H1 (cell line): Measurements from ENCODE around the gene NCEH1. TPM values are rescaled to one million over a fixed set of nuclear protein-coding genes. Genes with fewer than 3 reads are reported as not detected.

Experiments
- CTCF ChIA-PET: fragments of 300-600 bp; sonication (Branson Sonifier 250); formaldehyde crosslinking; loops from one replicate; lab custom pipeline; 2021; ENCODE audit not compliant: partially characterized antibody; lab: Charles Lee
- POLR2A ChIA-PET: fragments of 300-600 bp; sonication (Branson Sonifier 250); formaldehyde crosslinking; loops from one replicate; lab custom pipeline; 2021; ENCODE audit warnings: inconsistent platforms; ENCODE audit not compliant: partially characterized antibody; lab: Charles Lee
- DNase-seq, 2 experiments: peaks; one replicate each; pipeline versions ENCODE4 v3.0.0 to v3.0.0-alpha.2; 2010 to 2022; ENCODE audit warnings: low spot score in 2 of 2, low read depth in 1 of 2, mixed read lengths in 1 of 2
- FAIRE-seq: peaks from 2 replicates; lab custom pipeline; 2011; peaks lifted over from hg19 to GRCh38; lab: Jason Lieb, UNC
- H2AFZ ChIP-seq: 2 replicates; pipeline ENCODE4 v1.8.1; 2012; ENCODE audit warnings: low read length, inconsistent platforms
- H2AK5ac ChIP-seq: 2 replicates; pipeline ENCODE4 v1.6.1; 2013; ENCODE audit warnings: low read depth, low read length
- H2BK120ac ChIP-seq: replicated peaks from 2 replicates; pipeline ENCODE3; 2013; ENCODE audit warnings: low read depth, low read length, inconsistent platforms
- H2BK12ac ChIP-seq: 2 replicates; pipeline ENCODE4 v1.6.1; 2013; ENCODE audit warnings: low read depth, low read length
- H2BK15ac ChIP-seq: 2 replicates; pipeline ENCODE4 v1.6.1; 2013; ENCODE audit warnings: low read length
- H2BK20ac ChIP-seq: 2 replicates; pipeline ENCODE4 v1.6.1; 2013; ENCODE audit warnings: low read length
- H2BK5ac ChIP-seq: 2 replicates; pipeline ENCODE4 v1.6.1; 2013; ENCODE audit warnings: low read depth, low read length
- H3K14ac ChIP-seq: 2 replicates; pipeline ENCODE4 v1.6.1; 2013; ENCODE audit warnings: inconsistent platforms; ENCODE audit not compliant: insufficient read length
- H3K18ac ChIP-seq: 2 replicates; pipeline ENCODE4 v1.6.1; 2013; ENCODE audit warnings: low read length; ENCODE audit errors: extremely low read depth
- H3K23ac ChIP-seq: 2 replicates; pipeline ENCODE4 v1.6.1; 2013; ENCODE audit warnings: inconsistent platforms; ENCODE audit not compliant: insufficient read length
- H3K23me2 ChIP-seq: 2 replicates; pipeline ENCODE4 v1.6.1; 2013; ENCODE audit warnings: low read depth, low read length
- H3K27ac ChIP-seq: 2 replicates; pipeline ENCODE4 v1.6.1; 2011; ENCODE audit warnings: low read depth, low read length, inconsistent platforms
- H3K27me3 ChIP-seq, 4 experiments: replicated peaks in 1 of 4; 1 replicate in 1 of 4; 2 replicates in 3 of 4; pipeline versions ENCODE4 v1.6.1 to v1.8.1; 2011 to 2013; ENCODE audit warnings: low read length in 3 of 4, mild to moderate bottlenecking in 3 of 4, inconsistent platforms in 2 of 4, mixed read lengths in 2 of 4, moderate library complexity in 1 of 4; ENCODE audit not compliant: control insufficient read depth in 3 of 4, insufficient read depth in 3 of 4; ENCODE audit errors: extremely low read depth in 1 of 4
- H3K36me3 ChIP-seq, 4 experiments: 2 replicates each; pipeline versions ENCODE4 v1.6.1 to v1.8.1; 2011 to 2013; ENCODE audit warnings: mild to moderate bottlenecking in 4 of 4, low read length in 3 of 4, moderate library complexity in 2 of 4, control low read depth in 1 of 4, inconsistent platforms in 1 of 4; ENCODE audit not compliant: insufficient read depth in 4 of 4, control insufficient read depth in 2 of 4
- H3K4ac ChIP-seq: replicated peaks from 2 replicates; pipeline ENCODE3; 2013; ENCODE audit warnings: low read length, low read depth, mixed read lengths, inconsistent platforms; ENCODE audit not compliant: insufficient read length
- H3K4me1 ChIP-seq, 4 experiments: replicated peaks in 1 of 4; 1 replicate in 1 of 4; 2 replicates in 3 of 4; pipeline versions ENCODE4 v1.6.1 to v1.8.1; 2011 to 2013; ENCODE audit warnings: low read length in 3 of 4, inconsistent platforms in 2 of 4, mixed read lengths in 1 of 4; ENCODE audit not compliant: insufficient read depth in 4 of 4, control insufficient read depth in 3 of 4
- H3K4me2 ChIP-seq, 2 experiments: 2 replicates each; pipeline versions ENCODE4 v1.6.1 to v1.8.1; 2011 to 2013; ENCODE audit warnings: low read depth in 2 of 2, low read length in 2 of 2, control low read depth in 1 of 2, inconsistent platforms in 1 of 2, mild to moderate bottlenecking in 1 of 2; ENCODE audit not compliant: insufficient read depth in 1 of 2
- H3K4me3 ChIP-seq, 4 experiments: fragments of 200-600, 300-600 bp in 1 of 4; sonication (generic), shearing (Covaris generic), sonication (Bioruptor Twin) in 1 of 4; 2 replicates each; pipeline versions ENCODE4 v1.5.1 to v1.8.1; 2011 to 2016; ENCODE audit warnings: low read length in 4 of 4, low read depth in 3 of 4, control low read depth in 2 of 4, inconsistent platforms in 2 of 4, mild to moderate bottlenecking in 2 of 4, mixed read lengths in 1 of 4, moderate library complexity in 1 of 4; ENCODE audit not compliant: insufficient read depth in 2 of 4; ENCODE audit errors: extremely low read depth in 1 of 4
- H3K56ac ChIP-seq: replicated peaks from 2 replicates; pipeline ENCODE3; 2013; ENCODE audit warnings: low read depth, mild to moderate bottlenecking, mixed read lengths, low read length, inconsistent platforms; ENCODE audit not compliant: insufficient read length
- H3K79me1 ChIP-seq: 2 replicates; pipeline ENCODE4 v1.6.1; 2013; ENCODE audit warnings: low read depth, low read length, control low read depth
- H3K79me2 ChIP-seq, 2 experiments: 2 replicates each; pipeline versions ENCODE4 v1.6.1 to v1.8.1; 2012 to 2013; ENCODE audit warnings: low read length in 2 of 2, mild to moderate bottlenecking in 2 of 2, inconsistent platforms in 1 of 2; ENCODE audit not compliant: insufficient read depth in 2 of 2, control insufficient read depth in 1 of 2
- H3K9ac ChIP-seq, 4 experiments: replicated peaks in 1 of 4; 1 replicate in 1 of 4; 2 replicates in 3 of 4; pipeline versions ENCODE4 v1.6.1 to v1.8.1; 2011 to 2013; ENCODE audit warnings: low read depth in 3 of 4, low read length in 3 of 4, control low read depth in 2 of 4, mild to moderate bottlenecking in 2 of 4, moderate library complexity in 2 of 4, inconsistent platforms in 1 of 4; ENCODE audit errors: extremely low read depth in 1 of 4
- H3K9me3 ChIP-seq, 2 experiments: 2 replicates each; pipeline versions ENCODE4 v1.6.1 to v1.8.1; 2012 to 2013; ENCODE audit warnings: mild to moderate bottlenecking in 2 of 2, moderate library complexity in 2 of 2, control low read depth in 1 of 2, inconsistent platforms in 1 of 2, low read depth in 1 of 2, low read length in 1 of 2, mixed read lengths in 1 of 2; ENCODE audit not compliant: insufficient read depth in 2 of 2
- H4K20me1 ChIP-seq, 2 experiments: replicated peaks in 1 of 2; 2 replicates each; pipeline versions ENCODE3 to v1.8.1; 2011 to 2013; ENCODE audit warnings: inconsistent platforms in 2 of 2, low read length in 2 of 2, mild to moderate bottlenecking in 1 of 2; ENCODE audit not compliant: insufficient read depth in 2 of 2, control insufficient read depth in 1 of 2
- H4K5ac ChIP-seq: 2 replicates; pipeline ENCODE4 v1.6.1; 2013; ENCODE audit warnings: low read length, low read depth, mixed read lengths, inconsistent platforms; ENCODE audit not compliant: insufficient read length
- H4K8ac ChIP-seq: 2 replicates; pipeline ENCODE4 v1.8.0; 2013; ENCODE audit warnings: mild to moderate bottlenecking, moderate library complexity, low read length, inconsistent platforms; ENCODE audit not compliant: insufficient read depth; ENCODE audit errors: extremely low read depth
- H4K91ac ChIP-seq: replicated peaks from 2 replicates; pipeline ENCODE3; 2013; ENCODE audit warnings: low read length, mixed read lengths, inconsistent platforms; ENCODE audit not compliant: insufficient read length
- ASH2L ChIP-seq: fragments of 200-600, 300-600 bp; sonication (generic); IDR thresholded peaks from one replicate; pipeline ENCODE4 v1.7.1; 2017; ENCODE audit warnings: low read length
- ATF2 ChIP-seq: IDR thresholded peaks from 2 replicates; pipeline ENCODE4 v1.6.1; 2012; ENCODE audit warnings: low read length, inconsistent platforms
- BRCA1 ChIP-seq: IDR thresholded peaks from 2 replicates; pipeline ENCODE4 v1.6.1; 2012; ENCODE audit warnings: low read depth, low read length, improper control_type of control experiment
- CREB1 ChIP-seq: IDR thresholded peaks from 2 replicates; pipeline ENCODE4 v1.6.1; 2012; ENCODE audit warnings: inconsistent platforms
- GABPA ChIP-seq: IDR thresholded peaks from 2 replicates; pipeline ENCODE4 v1.6.1; 2011; ENCODE audit warnings: mild to moderate bottlenecking, low read length, moderate library complexity, borderline replicate concordance; ENCODE audit not compliant: insufficient read depth
- KDM5A ChIP-seq: fragments of 200-600 bp; IDR thresholded peaks from 2 replicates; pipeline ENCODE4 v1.7.1; 2012; ENCODE audit warnings: mild to moderate bottlenecking, low read length, inconsistent platforms, mixed read lengths
- MAX ChIP-seq: IDR thresholded peaks from 2 replicates; pipeline ENCODE4 v1.6.1; 2012; ENCODE audit warnings: inconsistent platforms
- RAD21 ChIP-seq, 2 experiments: IDR thresholded peaks in 1 of 2; conservative IDR thresholded peaks in 1 of 2; 2 replicates each; pipeline ENCODE4 v1.6.1; 2011; ENCODE audit warnings: low read depth in 2 of 2, low read length in 2 of 2, improper control_type of control experiment in 1 of 2, inconsistent platforms in 1 of 2, mild to moderate bottlenecking in 1 of 2, moderate library complexity in 1 of 2
- RXRA ChIP-seq: IDR thresholded peaks from 2 replicates; pipeline ENCODE4 v1.6.1; 2011; ENCODE audit warnings: low read depth, mild to moderate bottlenecking, low read length, moderate library complexity; ENCODE audit not compliant: insufficient read depth
- SAP30 ChIP-seq: fragments of 300-600 bp; sonication (generic); IDR thresholded peaks from 2 replicates; pipeline ENCODE4 v1.7.1; 2012; ENCODE audit warnings: low read length, moderate library complexity, mild to moderate bottlenecking, inconsistent platforms; ENCODE audit not compliant: insufficient read depth, insufficient replicate concordance
- ZNF274 ChIP-seq: IDR thresholded peaks from 2 replicates; pipeline ENCODE4 v1.7.0; 2012; ENCODE audit warnings: low read length, borderline replicate concordance; ENCODE audit errors: extremely low read depth
- WGBS, 2 experiments: shearing (Covaris generic) in 1 of 2; methylation state at CpG; one replicate each; pipeline versions ENCODE4 v1.1.6 to v1.1.7; 2013 to 2015; ENCODE audit warnings: low lambda C conversion rate in 2 of 2, mixed read lengths in 2 of 2, inconsistent platforms in 1 of 2, low coverage in 1 of 2, missing lambda C conversion rate in 1 of 2; ENCODE audit not compliant: insufficient replicate concordance in 2 of 2, insufficient coverage in 1 of 2, insufficient read length in 1 of 2; ENCODE audit errors: extremely low coverage in 1 of 2, missing lambda C conversion rate in 1 of 2; 5-methylcytosine and 5-hydroxymethylcytosine counted together
- polyA plus RNA-seq, 7 experiments: library from polyadenylated mRNA; depleted of rRNA in 3 of 7; stranded (reverse) in 5 of 7; unstranded in 2 of 7; fragments of >200 nt in 5 of 7; fragments of 200-250 nt in 2 of 7; gene quantifications; 1 replicate in 5 of 7; 2 replicates in 1 of 7; 4 replicates in 1 of 7; pipeline versions ENCODE4 v1.2.1 to v1.2.3, GENCODE V29; 2011 to 2013; ENCODE audit warnings: missing spikeins in 2 of 7, mixed read lengths in 2 of 7
- total RNA-seq: library from RNA; stranded (reverse); fragmentation: NEBNext Ultra II Directional; extraction: Animal tissue kit (Norgen Biotek cat#: 25700); gene quantifications from 2 replicates; pipeline ENCODE4 v1.2.1, GENCODE V29; 2021

Gene NCEH1
- total and polyA plus RNA-seq, 2 of the 8 experiments (the other 6 are each of a cell fraction or from before 2014, with no cell fraction given): 2.2 to 6.4 TPM

GRCh38 chr3:172694573-172695246, 16.2 kb downstream of the NCEH1 start:
- POLR2A ChIA-PET: no interaction called here
- no peak for FAIRE-seq
- TF ChIP-seq GABPA (no peak), ATF2 (no peak), CREB1 (no peak), MAX (no peak), RAD21 (IDR thresholded peaks at IDR 0.05 in 1 of 2, conservative IDR thresholded peaks at IDR 0.05 in 1 of 2; ENCODE audit: low read depth in 2 of 2, low read length in 2 of 2) (no peak), ASH2L (no peak), ZNF274 (no peak), RXRA (no peak), KDM5A (no peak), SAP30 (no peak), BRCA1 (no peak)

More at GRCh38 chr3:172694573-172695246, 16.2 kb downstream of the NCEH1 start:
- Histone ChIP-seq H3K23ac (no peak overlapping the region), H3K14ac (no peak overlapping the region), H2BK12ac (no peak overlapping the region), H2BK120ac (no peak overlapping the region), H2AK5ac (no peak overlapping the region), H3K27ac (no peak overlapping the region), H3K4me2 (no peak overlapping the region), H3K27me3 (no peaks in the 10 kb centered on the region), H2BK5ac (no peak overlapping the region), H3K36me3 (no peaks in the 10 kb centered on the region), H3K4me1 (peaks cover 0 to 6% (median under 1%) of the 10 kb centered on the region in 4 experiments; a peak in 2 of 7 replicates), H4K8ac (no peak overlapping the region), H3K9ac (no peak overlapping the region), H3K79me2 (no peaks in the 10 kb centered on the region), H3K79me1 (peaks cover 3% of the 10 kb centered on the region; the same call in 1 of the 2 replicates), H2BK20ac (no peak overlapping the region), H4K20me1 (no peaks in the 10 kb centered on the region), H4K5ac (no peak overlapping the region), H3K4ac (no peak overlapping the region), H3K23me2 (no peaks in the 10 kb centered on the region), H2BK15ac (no peak overlapping the region), H3K18ac (no peak overlapping the region), H4K91ac (no peak overlapping the region), H3K9me3 (no peaks in the 10 kb centered on the region), H2AFZ (no peak overlapping the region), H3K56ac (no peak overlapping the region), H3K4me3 (no peak overlapping the region)
- CTCF ChIA-PET: interaction anchor here (2.4 kb wide), 1 partner anchor 10 kb away, joined by 5 read pairs; no protein-coding TSS in a partner anchor
- DNase-seq: no peak
- WGBS, 2 experiments: 86% methylated on average over 4 of the region's 4 CpGs; no CpG with 5 or more reads in 1 of the 2 experiments
